MCF 10A (cell line): ENCODE results near the gene SND1. TPM values are rescaled to one million over a fixed set of nuclear protein-coding genes. Genes with fewer than 3 reads are reported as not detected.

Source experiments
- BruUV-seq: library from RNA; stranded (reverse); fragments of 400-500 nt; replicated peaks from 2 replicates; lab custom pipeline; 2021; lab: Mats Ljungman, UMichigan
- CTCF ChIA-PET: fragments of 300-600 bp; sonication (Branson Sonifier 250); formaldehyde crosslinking; extraction: SDS; loops from one replicate; lab custom pipeline; 2021; ENCODE audit warnings: antibody characterized with exemption, inconsistent platforms; lab: Yijun Ruan, JAX
- POLR2A ChIA-PET: fragments of 300-600, 350-650 bp; sonication (Branson Sonifier 250); formaldehyde crosslinking; extraction: SDS; loops from one replicate; lab custom pipeline; 2020; ENCODE audit warnings: antibody characterized with exemption, inconsistent platforms; lab: Yijun Ruan, JAX
- DNase-seq: peaks from one replicate; pipeline ENCODE4 v3.0.0-alpha.2; 2018; ENCODE audit not compliant: unreplicated experiment
- H3K27ac Mint-ChIP-seq: one replicate; pipeline ENCODE4 v1.8.0; 2022; ENCODE audit warnings: mild to moderate bottlenecking, low read depth, mixed read lengths; ENCODE audit not compliant: unreplicated experiment
- H3K27me3 Mint-ChIP-seq: one replicate; pipeline ENCODE4 v1.8.0; 2022; ENCODE audit warnings: mixed read lengths; ENCODE audit not compliant: insufficient read depth, unreplicated experiment
- H3K36me3 Mint-ChIP-seq: one replicate; pipeline ENCODE4 v1.8.0; 2022; ENCODE audit warnings: mild to moderate bottlenecking, moderate library complexity, mixed read lengths; ENCODE audit not compliant: insufficient read depth, unreplicated experiment
- H3K4me1 Mint-ChIP-seq: one replicate; pipeline ENCODE4 v1.8.0; 2022; ENCODE audit warnings: mixed read lengths; ENCODE audit not compliant: insufficient read depth, unreplicated experiment
- H3K4me3 Mint-ChIP-seq: one replicate; pipeline ENCODE4 v1.8.0; 2022; ENCODE audit warnings: mild to moderate bottlenecking, moderate library complexity, mixed read lengths; ENCODE audit not compliant: unreplicated experiment
- H3K9me3 Mint-ChIP-seq: one replicate; pipeline ENCODE4 v1.8.0; 2022; ENCODE audit warnings: mixed read lengths; ENCODE audit not compliant: unreplicated experiment
- intact Hi-C: fragments of 100-400 bp; cut with micrococcal nuclease; formaldehyde crosslinking; loops from 2 replicates; pipeline ENCODE4 v1.14.1; 2022
- total RNA-seq: library from RNA; stranded (reverse); gene quantifications from 2 replicates; pipeline ENCODE4 v1.2.3, GENCODE V29; 2022
- TF ChIP-seq, protein P1 (sequence below): fragments of 200-600 bp; IDR thresholded peaks from one replicate; pipeline ENCODE4 v1.8.0; 2022; ENCODE audit warnings: antibody characterized with exemption, mild to moderate bottlenecking; ENCODE audit not compliant: unreplicated experiment

SND1 gene
- total RNA-seq, 1 experiment from 2014 or later: 297 TPM

DNA sequence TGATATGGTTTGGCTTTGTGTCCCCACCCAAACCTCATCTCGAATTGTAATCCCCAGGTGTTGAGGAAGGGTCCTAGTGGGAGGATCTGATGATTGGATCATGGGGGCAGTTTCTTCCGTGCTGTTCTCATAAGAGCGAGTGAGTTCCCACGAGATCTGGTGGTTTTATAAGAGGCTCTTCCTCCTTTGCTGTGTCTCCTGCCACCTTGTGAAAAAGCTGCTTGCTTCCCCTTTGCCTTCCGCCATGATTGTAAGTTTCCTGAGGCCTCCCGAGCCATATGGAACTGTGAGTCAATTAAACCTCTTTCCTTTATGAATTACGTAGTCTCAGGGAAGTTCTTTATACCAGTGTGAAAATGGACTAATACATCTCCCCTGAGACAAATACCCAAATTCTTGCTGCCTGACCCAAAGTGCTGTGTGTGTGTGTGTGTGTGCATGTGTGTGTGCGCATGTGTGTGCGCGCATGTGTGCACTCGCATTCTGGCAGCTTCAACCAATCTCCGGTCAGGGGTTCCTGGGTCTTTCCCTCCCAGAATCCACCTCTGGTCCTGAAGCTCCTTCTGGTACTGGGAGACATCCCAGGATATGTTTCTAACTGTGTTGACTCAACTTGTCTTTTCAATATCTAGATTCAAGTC, 477.4 kb downstream of the SND1 start:
- Mint-ChIP-seq H3K4me3 (no peak overlapping the region), H3K4me1 (no peaks in the 10 kb centered on the region), H3K27me3 (peaks cover 9% of the 10 kb centered on the region), H3K27ac (no peak overlapping the region), H3K36me3 (no peaks in the 10 kb centered on the region), H3K9me3 (no peaks in the 10 kb centered on the region)
- intact Hi-C loops: no loop called here
- POLR2A ChIA-PET: interaction anchor here (0.6 to 0.7 kb wide), 2 partner anchors 352 to 540 kb away, joined by 3 read pairs; no protein-coding TSS in a partner anchor
- BruUV-seq: no TSS peak
- CTCF ChIA-PET: interaction anchor here (0.6 to 2.5 kb wide), 3 partner anchors 16 to 80 kb away, joined by 3 to 23 read pairs (median 16); no protein-coding TSS in a partner anchor
- TF ChIP-seq, protein P1, sequence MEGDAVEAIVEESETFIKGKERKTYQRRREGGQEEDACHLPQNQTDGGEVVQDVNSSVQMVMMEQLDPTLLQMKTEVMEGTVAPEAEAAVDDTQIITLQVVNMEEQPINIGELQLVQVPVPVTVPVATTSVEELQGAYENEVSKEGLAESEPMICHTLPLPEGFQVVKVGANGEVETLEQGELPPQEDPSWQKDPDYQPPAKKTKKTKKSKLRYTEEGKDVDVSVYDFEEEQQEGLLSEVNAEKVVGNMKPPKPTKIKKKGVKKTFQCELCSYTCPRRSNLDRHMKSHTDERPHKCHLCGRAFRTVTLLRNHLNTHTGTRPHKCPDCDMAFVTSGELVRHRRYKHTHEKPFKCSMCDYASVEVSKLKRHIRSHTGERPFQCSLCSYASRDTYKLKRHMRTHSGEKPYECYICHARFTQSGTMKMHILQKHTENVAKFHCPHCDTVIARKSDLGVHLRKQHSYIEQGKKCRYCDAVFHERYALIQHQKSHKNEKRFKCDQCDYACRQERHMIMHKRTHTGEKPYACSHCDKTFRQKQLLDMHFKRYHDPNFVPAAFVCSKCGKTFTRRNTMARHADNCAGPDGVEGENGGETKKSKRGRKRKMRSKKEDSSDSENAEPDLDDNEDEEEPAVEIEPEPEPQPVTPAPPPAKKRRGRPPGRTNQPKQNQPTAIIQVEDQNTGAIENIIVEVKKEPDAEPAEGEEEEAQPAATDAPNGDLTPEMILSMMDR: no peak
- no peak for DNase-seq

DNA sequence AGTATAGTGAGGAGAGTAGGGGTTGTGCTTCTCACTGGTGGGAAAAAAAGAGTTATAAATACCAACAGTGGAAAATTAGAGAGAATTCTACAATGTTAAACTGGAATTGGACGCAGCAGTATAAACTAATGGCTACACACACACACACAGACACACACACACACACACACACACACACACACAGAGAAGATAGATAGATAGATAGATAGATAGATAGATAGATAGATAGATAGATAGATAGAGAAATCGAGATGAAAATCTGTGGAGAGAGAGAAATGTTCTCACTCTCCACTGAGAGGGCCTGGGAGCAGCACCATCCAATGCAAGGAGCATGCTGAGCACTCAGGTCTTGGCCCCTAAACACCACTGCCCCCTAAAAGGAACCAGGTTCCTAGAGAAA, 479.1 kb downstream of the SND1 start:
- intact Hi-C loops: no loop called here
- TF ChIP-seq, protein P1: no peak
- Mint-ChIP-seq H3K9me3 (no peaks in the 10 kb centered on the region), H3K4me1 (no peaks in the 10 kb centered on the region), H3K4me3 (no peak overlapping the region), H3K27me3 (peaks cover 17% of the 10 kb centered on the region), H3K36me3 (no peaks in the 10 kb centered on the region), H3K27ac (no peak overlapping the region)
- DNase-seq: no peak
- BruUV-seq: no TSS peak
- POLR2A ChIA-PET: interaction anchor here (0.7 kb wide), 1 partner anchor 420 kb away, joined by 3 read pairs; no protein-coding TSS in a partner anchor
- CTCF ChIA-PET: interaction anchor here (0.9 to 2.3 kb wide), 2 partner anchors 78 to 97 kb away, joined by 5 to 16 read pairs; no protein-coding TSS in a partner anchor

DNA sequence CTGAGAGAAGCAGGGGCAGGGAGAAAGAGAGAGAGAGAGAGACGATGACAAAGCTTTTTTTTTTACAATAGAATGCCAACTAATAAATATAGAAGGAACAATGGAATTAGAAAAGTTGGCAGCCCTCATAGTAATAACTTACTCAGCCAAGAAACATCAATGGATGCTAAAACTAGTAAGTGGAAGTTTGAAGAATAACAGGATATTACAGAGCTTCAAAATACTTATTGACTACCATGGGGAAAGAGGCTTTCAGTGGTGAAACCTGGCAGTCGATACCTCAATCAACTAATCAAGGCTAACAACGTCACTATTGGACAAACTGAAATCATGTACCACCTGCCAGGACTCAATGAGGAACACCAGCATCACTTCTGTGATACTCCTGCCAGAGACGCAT, 479.7 kb downstream of the SND1 start:
- no peak for DNase-seq
- ChIA-PET CTCF (interaction anchor here (0.5 to 2.3 kb wide), 3 partner anchors 28 to 84 kb away, joined by 3 to 16 read pairs (median 4); no protein-coding TSS in a partner anchor), POLR2A (interaction anchor here (0.7 kb wide), 1 partner anchor 421 kb away, joined by 3 read pairs; no protein-coding TSS in a partner anchor)
- TF ChIP-seq, protein P1: no peak
- BruUV-seq: no TSS peak
- Mint-ChIP-seq H3K9me3 (no peaks in the 10 kb centered on the region), H3K27me3 (peaks cover 17% of the 10 kb centered on the region), H3K27ac (no peak overlapping the region), H3K4me3 (no peak overlapping the region), H3K36me3 (no peaks in the 10 kb centered on the region), H3K4me1 (no peaks in the 10 kb centered on the region)
- intact Hi-C loops: no loop called here

DNA sequence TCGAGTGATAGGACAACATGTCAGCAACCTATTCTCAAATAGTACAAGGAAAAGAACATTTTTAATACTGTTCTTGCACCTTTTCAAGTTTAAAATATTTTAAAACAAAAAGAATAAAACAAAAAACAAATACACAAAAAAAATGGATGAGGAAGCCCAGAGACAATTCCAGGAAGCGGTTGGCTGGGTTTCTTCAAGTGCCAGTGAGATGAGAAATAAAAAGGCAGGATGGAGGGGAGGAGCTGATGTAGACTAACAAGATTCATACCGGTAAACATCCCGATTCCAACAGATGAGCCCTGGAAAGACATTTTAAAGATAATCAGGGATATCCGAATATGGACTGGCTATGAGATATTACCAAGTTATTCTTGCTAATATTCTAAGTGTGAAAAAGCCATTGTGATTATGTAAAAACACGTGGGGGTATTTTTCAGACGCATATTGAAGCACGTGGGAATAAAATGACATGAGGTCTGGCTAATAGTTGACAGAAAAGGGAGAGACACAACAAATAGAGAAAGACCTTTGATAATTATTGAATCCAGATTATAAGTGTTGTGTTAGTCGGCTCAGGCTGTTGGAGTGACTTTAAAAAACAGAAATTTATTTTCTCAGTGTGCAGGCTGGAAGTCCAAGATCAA, 480.6 kb downstream of the SND1 start:
- no peaks in the 10 kb centered on the region for H3K36me3 Mint-ChIP-seq
- BruUV-seq: no TSS peak
- ChIA-PET POLR2A (interaction anchor here (0.6 kb wide), 1 partner anchor 14 kb away, joined by 3 read pairs; no protein-coding TSS in a partner anchor), CTCF (interaction anchor here (0.5 to 6.6 kb wide), 3 partner anchors 38 to 85 kb away, joined by 4 to 188 read pairs (median 4); no protein-coding TSS in a partner anchor)
- H3K27me3 Mint-ChIP-seq: peaks cover 17% of the 10 kb centered on the region
- DNase-seq: no peak
- intact Hi-C loops: no loop called here
- no peak overlapping the region for H3K27ac Mint-ChIP-seq
- H3K9me3 Mint-ChIP-seq: no peaks in the 10 kb centered on the region
- TF ChIP-seq, protein P1: no peak
- no peak overlapping the region for H3K4me3 Mint-ChIP-seq
- no peaks in the 10 kb centered on the region for H3K4me1 Mint-ChIP-seq
